K562 (cell line): ENCODE data around the gene PPP4R3C. TPM values are rescaled to one million over a fixed set of nuclear protein-coding genes. Genes with fewer than 3 reads are reported as not detected.

Experiments used
- RERE ChIP-seq: sonication (generic); formaldehyde crosslinking; IDR thresholded peaks from 2 replicates; pipeline ENCODE4 v1.8.0; 2023; ENCODE audit warnings: missing genetic modification reagents, mild to moderate bottlenecking, borderline replicate concordance
- polyA plus RNA-seq, 8 experiments: library from polyadenylated mRNA; depleted of rRNA in 4 of 8; stranded (reverse) in 5 of 8; unstranded in 3 of 8; fragments of >200 nt; fragmentation: Nextera tagmentation in 2 of 8; fragmentation: Illumina TruSeq in 1 of 8; extraction: Ambion mirVana in 2 of 8; extraction: Trizol in 1 of 8; gene quantifications; 2 replicates each; pipeline versions ENCODE4 v1.2.1 to v1.2.3, GENCODE V29; 2011 to 2014; ENCODE audit warnings: inconsistent platforms in 1 of 8, missing spikeins in 1 of 8
- total RNA-seq, 7 experiments: library from RNA; depleted of rRNA in 6 of 7; stranded (reverse); fragments of >200 nt in 6 of 7; fragmentation: Illumina TruSeq in 2 of 7; extraction: Trizol in 2 of 7; gene quantifications; 2 replicates each; pipeline versions ENCODE4 v1.2.1 to v1.2.3, GENCODE V29; 2011 to 2021; ENCODE audit warnings: low replicate concordance in 1 of 7
- TF ChIP-seq, protein P1 (sequence below): fragments of 450-650 bp; IDR thresholded peaks from 2 replicates; pipeline ENCODE4 v1.6.1; 2018; ENCODE audit warnings: mild to moderate bottlenecking, low read depth; ENCODE audit not compliant: partially characterized antibody

The PPP4R3C gene
- total and polyA plus RNA-seq, 9 of the 15 experiments (the other 6 are each of a cell fraction or from before 2014, with no cell fraction given) = 0.03 to 0.16 (median 0.03) TPM; not detected in 5

- no peak for TF ChIP-seq RERE (CRISPR knock-in tag)
- TF ChIP-seq, protein P1, sequence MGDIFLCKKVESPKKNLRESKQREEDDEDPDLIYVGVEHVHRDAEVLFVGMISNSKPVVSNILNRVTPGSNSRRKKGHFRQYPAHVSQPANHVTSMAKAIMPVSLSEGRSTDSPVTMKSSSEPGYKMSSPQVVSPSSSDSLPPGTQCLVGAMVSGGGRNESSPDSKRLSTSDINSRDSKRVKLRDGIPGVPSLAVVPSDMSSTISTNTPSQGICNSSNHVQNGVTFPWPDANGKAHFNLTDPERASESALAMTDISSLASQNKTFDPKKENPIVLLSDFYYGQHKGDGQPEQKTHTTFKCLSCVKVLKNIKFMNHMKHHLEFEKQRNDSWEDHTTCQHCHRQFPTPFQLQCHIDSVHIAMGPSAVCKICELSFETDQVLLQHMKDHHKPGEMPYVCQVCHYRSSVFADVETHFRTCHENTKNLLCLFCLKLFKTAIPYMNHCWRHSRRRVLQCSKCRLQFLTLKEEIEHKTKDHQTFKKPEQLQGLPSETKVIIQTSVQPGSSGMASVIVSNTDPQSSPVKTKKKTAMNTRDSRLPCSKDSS = no peak
- TF ChIP-seq, all 486 proteins: peak for 0
Measured at GRCh38 chrX:27435031-27435430, 28.1 kb downstream of the PPP4R3C start (continued).

Other genes with a start within 250 kb of the PPP4R3C start
- gene DCAF8L2, start 127.0 kb upstream of the PPP4R3C start, total RNA-seq (2014; rRNA removed) = not detected in 2 replicates
- gene DCAF8L2, start 127.0 kb upstream of the PPP4R3C start, total RNA-seq (2014; rRNA removed; fragmentation: Illumina TruSeq; extraction: Trizol) = not detected in 2 replicates
- not detected in 2 replicates for gene DCAF8L2, start 127.0 kb upstream of the PPP4R3C start, total RNA-seq (2015; rRNA removed; fragmentation: Illumina TruSeq; extraction: Trizol)
- not detected in 2 replicates for gene DCAF8L2, start 127.0 kb upstream of the PPP4R3C start, total RNA-seq (2021)
- gene DCAF8L2, start 127.0 kb upstream of the PPP4R3C start, polyA plus RNA-seq (2011; rRNA removed) = not detected in 2 replicates
- not detected in 2 replicates for gene DCAF8L2, start 127.0 kb upstream of the PPP4R3C start, polyA plus RNA-seq (2014; fragmentation: Illumina TruSeq; extraction: Trizol)
- gene DCAF8L2, start 127.0 kb upstream of the PPP4R3C start, polyA plus RNA-seq (2014; fragmentation: Nextera tagmentation; extraction: Ambion mirVana) = not detected
- not detected in 2 replicates for gene DCAF8L2, start 127.0 kb upstream of the PPP4R3C start, polyA plus RNA-seq (2014; rRNA removed)